HG02763 (cell line): ENCODE measurements around the gene IFITM1.
"Not testable (repeated sequence)": the region's sequence is repeated elsewhere in the genome, so short reads cannot be mapped to it uniquely, and the experiment has no call there.

Source experiments
- ATAC-seq: cut with Tn5 transposase; IDR thresholded peaks from one replicate; pipeline ENCODE4 v1.9.1; 2021; ENCODE audit warnings: mild to moderate bottlenecking, moderate library complexity; ENCODE audit not compliant: unreplicated experiment

The IFITM1 gene

GRCh38 chr11:362642-363442 is 49.0 kb downstream of the IFITM1 start:
- no peak for ATAC-seq

GRCh38 chr11:363443-363805 is 49.6 kb downstream of the IFITM1 start:
- ATAC-seq = not testable (repeated sequence)

GRCh38 chr11:363948-364761 is 50.3 kb downstream of the IFITM1 start:
- ATAC-seq = no peak
